ENCODE results near the gene TACR1.
A peak's percentile ranks its signal among the peaks of the same experiment; 100 is the strongest.
"Not testable (repeated sequence)": the region's sequence is repeated elsewhere in the genome, so short reads cannot be mapped to it uniquely, and the experiment has no call there.

TACR1 gene

GRCh38 chr2:75076088-75076487 lies 123.2 kb downstream of the TACR1 start:
- DNase-seq, result no peak

- DNase-seq, result no peak
Measured at GRCh38 chr2:75074708-75075107, 124.6 kb downstream of the TACR1 start.

GRCh38 chr2:75074228-75074627 lies 125.1 kb downstream of the TACR1 start:
- DNase-seq, result no peak

GRCh38 chr2:75071766-75072165 lies 127.6 kb downstream of the TACR1 start:
- no peak for DNase-seq

GRCh38 chr2:75068546-75068945 lies 130.8 kb downstream of the TACR1 start:
- DNase-seq, result no peak

- DNase-seq, result no peak
Measured at GRCh38 chr2:75067506-75067905, 131.8 kb downstream of the TACR1 start.

- no peak for DNase-seq
Measured at GRCh38 chr2:75066121-75066902, 133.0 kb downstream of the TACR1 start.

- no peak for DNase-seq
Measured at GRCh38 chr2:75065402-75066008, 133.8 kb downstream of the TACR1 start.

GRCh38 chr2:75064691-75065396 lies 134.5 kb downstream of the TACR1 start:
- DNase-seq, result peak; percentile 48

- no peak for DNase-seq
Measured at GRCh38 chr2:75063906-75064305, 135.4 kb downstream of the TACR1 start.

GRCh38 chr2:75058427-75058826 lies 140.9 kb downstream of the TACR1 start:
- DNase-seq, result no peak

GRCh38 chr2:75057150-75057549 lies 142.2 kb downstream of the TACR1 start:
- DNase-seq, result not testable (repeated sequence)

GRCh38 chr2:75055820-75056675 lies 143.3 kb downstream of the TACR1 start:
- peak; percentile 44 for DNase-seq

GRCh38 chr2:75055142-75055819 lies 144.0 kb downstream of the TACR1 start:
- no peak for DNase-seq

- DNase-seq, result no peak
Measured at GRCh38 chr2:75054296-75054695, 145.0 kb downstream of the TACR1 start.

GRCh38 chr2:75053484-75054112 lies 145.7 kb downstream of the TACR1 start:
- peak; percentile 33 for DNase-seq

GRCh38 chr2:75047992-75048625 lies 151.2 kb downstream of the TACR1 start:
- DNase-seq, result no peak

GRCh38 chr2:75047189-75047991 lies 151.9 kb downstream of the TACR1 start:
- peak; percentile 41 for DNase-seq

GRCh38 chr2:75045526-75046050 lies 153.7 kb downstream of the TACR1 start:
- DNase-seq, result no peak

- DNase-seq, result no peak
Measured at GRCh38 chr2:75044291-75044690, 155.0 kb downstream of the TACR1 start.
